NCI-H345 treated with DMSO at 0.1 percent for 48 hours (cell line): ENCODE results near the gene CLCN7.

ENCODE experiments used
- DNase-seq: peaks from one replicate; lab custom pipeline; 2025; ENCODE audit not compliant: unreplicated experiment; lab: John Stamatoyannopoulos, UW

Gene CLCN7

GRCh38 chr16:1408171-1408837 lies 66.5 kb downstream of the CLCN7 start:
- peak; percentile 71 for DNase-seq

GRCh38 chr16:1407753-1408152 lies 67.1 kb downstream of the CLCN7 start:
- DNase-seq, result no peak

- no peak for DNase-seq
Observed at GRCh38 chr16:1403733-1404132, 71.1 kb downstream of the CLCN7 start.

- DNase-seq, result no peak
Observed at GRCh38 chr16:1403036-1403435, 71.8 kb downstream of the CLCN7 start.

- no peak for DNase-seq
Observed at GRCh38 chr16:1401758-1402154, 73.1 kb downstream of the CLCN7 start.

- no peak for DNase-seq
Observed at GRCh38 chr16:1401061-1401757, 73.6 kb downstream of the CLCN7 start.

GRCh38 chr16:1398826-1399581 lies 75.8 kb downstream of the CLCN7 start:
- no peak for DNase-seq

GRCh38 chr16:1398351-1398750 lies 76.5 kb downstream of the CLCN7 start:
- no peak for DNase-seq

- DNase-seq, result no peak
Observed at GRCh38 chr16:1397779-1398178, 77.0 kb downstream of the CLCN7 start.

- DNase-seq, result no peak
Observed at GRCh38 chr16:1395444-1396031, 79.3 kb downstream of the CLCN7 start.
